ENCODE measurements around the gene DOK5.

- no peak for TF ChIP-seq CTCF (IDR thresholded peaks at IDR 0.05; ENCODE audit: low read length)
- TF ChIP-seq EZH2phosphoT487 (IDR thresholded peaks at IDR 0.05; ENCODE audit: low read length), result no peak
- TF ChIP-seq EZH2 (optimal IDR thresholded peaks at IDR 0.05; ENCODE audit: low read depth, low read length), result no peak
These were observed 155.7 kb downstream of the DOK5 start for GRCh38 chr20:54631059-54631458.
